NCI-H1436 (cell line): ENCODE data around the gene STRN3.
"Not testable (repeated sequence)": the region's sequence is repeated elsewhere in the genome, so short reads cannot be mapped to it uniquely, and the experiment has no call there.

Experiments
- DNase-seq: peaks from one replicate; lab custom pipeline; 2025; lab: John Stamatoyannopoulos, UW

The STRN3 gene

GRCh38 chr14:30907659-30908057 lies 118.5 kb downstream of the STRN3 start:
- no peak for DNase-seq

GRCh38 chr14:30906752-30907658 lies 119.2 kb downstream of the STRN3 start:
- no peak for DNase-seq

- DNase-seq, result no peak
These were observed 122.7 kb downstream of the STRN3 start for GRCh38 chr14:30903285-30904124.

- not testable (repeated sequence) for DNase-seq
These were observed 129.1 kb downstream of the STRN3 start for GRCh38 chr14:30897121-30897520.

- DNase-seq, result no peak
These were observed 129.7 kb downstream of the STRN3 start for GRCh38 chr14:30896435-30896834.

GRCh38 chr14:30894923-30895515 lies 131.2 kb downstream of the STRN3 start:
- DNase-seq, result no peak

GRCh38 chr14:30893819-30894218 lies 132.4 kb downstream of the STRN3 start:
- no peak for DNase-seq

GRCh38 chr14:30889244-30889594 lies 137.0 kb downstream of the STRN3 start:
- DNase-seq, result no peak

GRCh38 chr14:30888480-30889243 lies 137.5 kb downstream of the STRN3 start:
- DNase-seq, result no peak

GRCh38 chr14:30885840-30886740 lies 140.1 kb downstream of the STRN3 start:
- no peak for DNase-seq

GRCh38 chr14:30884901-30885300 lies 141.3 kb downstream of the STRN3 start:
- no peak for DNase-seq

- DNase-seq, result no peak
These were observed 142.5 kb downstream of the STRN3 start for GRCh38 chr14:30883508-30884294.

- DNase-seq, result no peak
These were observed 143.7 kb downstream of the STRN3 start for GRCh38 chr14:30882431-30882830.

GRCh38 chr14:30876692-30877091 lies 149.5 kb downstream of the STRN3 start:
- DNase-seq, result no peak

- DNase-seq, result no peak
These were observed 150.5 kb downstream of the STRN3 start for GRCh38 chr14:30875788-30876053.

GRCh38 chr14:30874999-30875787 lies 151.0 kb downstream of the STRN3 start:
- no peak for DNase-seq

- DNase-seq, result peak; percentile 78
These were observed 151.8 kb downstream of the STRN3 start, which contains the start of gene COCH for GRCh38 chr14:30874120-30874998. Gene COCH (plus strand): TSS chr14:30874559. CDS start chr14:30874939, 380 bp downstream.
